NCI-H2081 treated with DMSO at 0.1 percent for 48 hours (cell line): ENCODE results near the gene WDR38.

Source experiments
- DNase-seq: peaks from one replicate; lab custom pipeline; 2025; lab: John Stamatoyannopoulos, UW

The WDR38 gene

GRCh38 chr9:124882231-124882630 lies 29.0 kb downstream of the WDR38 start:
- no peak for DNase-seq

GRCh38 chr9:124884376-124884775 lies 31.1 kb downstream of the WDR38 start:
- no peak for DNase-seq

DNA sequence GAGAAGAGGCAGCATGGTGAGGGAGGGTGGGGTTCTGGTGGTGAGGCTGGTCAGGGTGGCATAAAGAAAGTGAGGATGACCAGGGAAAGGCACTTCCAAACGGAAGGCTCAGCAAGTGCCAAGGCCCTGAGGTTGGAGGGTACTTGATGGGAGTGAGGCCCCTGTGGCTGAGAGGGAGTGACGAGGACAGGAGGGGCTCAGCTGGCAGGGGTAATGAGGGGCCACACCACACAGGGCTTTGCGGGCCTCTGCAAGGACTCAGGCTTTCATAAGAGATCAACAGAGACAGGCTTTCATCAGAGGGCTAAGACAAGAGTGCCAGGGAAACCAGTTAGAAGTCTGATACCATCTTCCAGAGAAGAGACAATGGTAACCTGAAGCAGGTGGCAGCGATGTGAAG lies 32.3 kb downstream of the WDR38 start:
- DNase-seq, result no peak

DNA sequence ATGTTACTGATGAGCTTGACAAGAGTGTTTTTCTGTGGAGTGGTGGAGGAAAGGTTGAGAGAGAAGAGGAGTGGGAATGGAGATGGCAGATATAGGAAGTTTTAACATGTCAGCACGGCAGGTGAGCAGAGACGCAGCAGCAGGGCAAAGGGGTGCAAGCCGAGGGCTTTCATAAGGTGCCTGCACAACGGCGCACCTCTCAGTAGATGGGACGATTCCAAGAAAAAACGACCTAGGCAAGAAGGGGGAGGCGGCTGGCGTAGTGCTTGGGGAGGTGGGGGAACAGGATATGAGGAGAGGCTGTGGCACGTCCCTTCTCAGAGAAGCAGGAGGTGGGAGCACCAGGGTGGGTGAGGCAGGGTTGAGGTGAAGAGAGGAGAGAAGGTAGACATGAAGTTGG lies 33.2 kb downstream of the WDR38 start:
- no peak for DNase-seq

- no peak for DNase-seq
Observed at GRCh38 chr9:124886866-124887492, 33.7 kb downstream of the WDR38 start.

- DNase-seq, result no peak
Observed at GRCh38 chr9:124887832-124888231, 34.6 kb downstream of the WDR38 start.

- no peak for DNase-seq
Observed at GRCh38 chr9:124889006-124889405, 35.7 kb downstream of the WDR38 start.

- no peak for DNase-seq
Observed at GRCh38 chr9:124890179-124890578, 36.9 kb downstream of the WDR38 start.

GRCh38 chr9:124894035-124894740 lies 40.9 kb downstream of the WDR38 start:
- DNase-seq, result no peak

- no peak for DNase-seq
Observed at GRCh38 chr9:124894741-124895170, 41.5 kb downstream of the WDR38 start.

- DNase-seq, result no peak
Observed at GRCh38 chr9:124897570-124898460, 44.6 kb downstream of the WDR38 start.

- DNase-seq, result no peak
Observed at GRCh38 chr9:124899845-124900244, 46.6 kb downstream of the WDR38 start.

GRCh38 chr9:124906966-124907365 lies 53.7 kb downstream of the WDR38 start:
- no peak for DNase-seq
